Measurements from ENCODE around the gene CRLF2. TPM values are rescaled to one million over a fixed set of nuclear protein-coding genes. Genes with fewer than 3 reads are reported as not detected.
A peak's percentile ranks its signal among the peaks of the same experiment; 100 is the strongest.

CRLF2 gene
- total and polyA plus RNA-seq, 2 of the 8 experiments (the other 6 are each of a cell fraction or from before 2014, with no cell fraction given) = 0.06 TPM; not detected in 1

DNA sequence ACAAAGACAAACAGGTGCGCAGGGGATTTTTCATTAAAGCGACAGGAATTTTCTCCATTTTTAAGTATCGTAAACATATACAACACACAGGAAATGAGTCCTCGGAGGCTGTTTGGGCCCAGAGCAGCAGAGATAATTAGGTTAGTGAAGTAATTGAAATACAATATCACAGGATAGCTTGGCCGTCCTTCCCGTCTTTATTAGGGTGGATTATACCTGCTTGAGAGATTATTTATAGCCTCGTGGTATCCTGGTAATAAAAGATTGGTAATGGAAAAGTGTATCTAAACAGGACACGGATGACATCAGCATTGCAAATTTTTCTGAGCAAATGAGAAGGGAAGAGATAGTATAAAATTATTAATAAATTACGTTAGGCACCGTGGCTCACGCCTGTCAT is 68.2 kb downstream of the CRLF2 start:
- FAIRE-seq (no peak), DNase-seq (ENCODE audit: low read depth in 1 of 2, low spot score in 2 of 2) (peak in 1 of 2 experiments; percentile 22)
- Histone ChIP-seq H3K18ac (ENCODE audit: extremely low read depth, low read length) (no peak overlapping the region), H2AFZ (ENCODE audit: low read length) (no peak overlapping the region), H2BK12ac (ENCODE audit: low read depth, low read length) (no peak overlapping the region), H3K4me3 (ENCODE audit: extremely low read depth in 1 of 4, insufficient read depth in 2 of 4, low read depth in 3 of 4, low read length in 4 of 4) (no peak overlapping the region), H3K23ac (ENCODE audit: insufficient read length) (no peak overlapping the region), H2BK120ac (replicated peaks; ENCODE audit: low read depth, low read length) (no peak overlapping the region), H3K79me2 (ENCODE audit: control insufficient read depth in 1 of 2, insufficient read depth in 2 of 2, low read length in 2 of 2) (no peaks in the 10 kb centered on the region), H3K9me3 (ENCODE audit: insufficient read depth in 2 of 2, low read depth in 1 of 2, low read length in 1 of 2) (no peaks in the 10 kb centered on the region), H3K4me1 (replicated peaks in 1 of 4; ENCODE audit: control insufficient read depth in 3 of 4, insufficient read depth in 4 of 4, low read length in 3 of 4) (peaks cover 0 to 1% (median 0%) of the 10 kb centered on the region in 4 experiments; a peak in 2 of 7 replicates), H2AK5ac (ENCODE audit: low read depth, low read length) (no peak overlapping the region), H3K79me1 (ENCODE audit: low read depth, low read length) (no peaks in the 10 kb centered on the region), H4K5ac (ENCODE audit: insufficient read length, low read depth, low read length) (no peak overlapping the region), H3K27ac (ENCODE audit: low read depth, low read length) (no peak overlapping the region), H2BK20ac (ENCODE audit: low read length) (no peak overlapping the region), H4K20me1 (replicated peaks in 1 of 2; ENCODE audit: control insufficient read depth in 1 of 2, insufficient read depth in 2 of 2, low read length in 2 of 2) (no peaks in the 10 kb centered on the region), H3K23me2 (ENCODE audit: low read depth, low read length) (no peaks in the 10 kb centered on the region), H2BK5ac (ENCODE audit: low read depth, low read length) (no peak overlapping the region), H3K9ac (replicated peaks in 1 of 4; ENCODE audit: extremely low read depth in 1 of 4, low read depth in 3 of 4, low read length in 3 of 4) (no peak overlapping the region), H3K36me3 (ENCODE audit: control insufficient read depth in 2 of 4, insufficient read depth in 4 of 4, low read length in 3 of 4) (no peaks in the 10 kb centered on the region), H2BK15ac (ENCODE audit: low read length) (no peak overlapping the region), H3K4me2 (ENCODE audit: insufficient read depth in 1 of 2, low read depth in 2 of 2, low read length in 2 of 2) (no peak overlapping the region), H3K14ac (ENCODE audit: insufficient read length) (no peak overlapping the region), H4K8ac (ENCODE audit: extremely low read depth, insufficient read depth, low read length) (no peak overlapping the region; the same call in 1 of the 2 replicates), H4K91ac (replicated peaks; ENCODE audit: insufficient read length, low read length) (no peak overlapping the region), H3K56ac (replicated peaks; ENCODE audit: insufficient read length, low read depth, low read length) (no peak overlapping the region), H3K4ac (replicated peaks; ENCODE audit: insufficient read length, low read depth, low read length) (no peak overlapping the region), H3K27me3 (replicated peaks in 1 of 4; ENCODE audit: control insufficient read depth in 3 of 4, extremely low read depth in 1 of 4, insufficient read depth in 3 of 4, low read length in 3 of 4) (no peaks in the 10 kb centered on the region)
- POLR2A ChIA-PET (ENCODE audit: partially characterized antibody) = no interaction called here
- no peak for TF ChIP-seq CBX8 (IDR thresholded peaks at IDR 0.05; ENCODE audit: borderline replicate concordance, low read depth, low read length)
- TF ChIP-seq NRF1 (IDR thresholded peaks at IDR 0.05; ENCODE audit: low read depth, low read length) = no peak
- TF ChIP-seq, protein P1, sequence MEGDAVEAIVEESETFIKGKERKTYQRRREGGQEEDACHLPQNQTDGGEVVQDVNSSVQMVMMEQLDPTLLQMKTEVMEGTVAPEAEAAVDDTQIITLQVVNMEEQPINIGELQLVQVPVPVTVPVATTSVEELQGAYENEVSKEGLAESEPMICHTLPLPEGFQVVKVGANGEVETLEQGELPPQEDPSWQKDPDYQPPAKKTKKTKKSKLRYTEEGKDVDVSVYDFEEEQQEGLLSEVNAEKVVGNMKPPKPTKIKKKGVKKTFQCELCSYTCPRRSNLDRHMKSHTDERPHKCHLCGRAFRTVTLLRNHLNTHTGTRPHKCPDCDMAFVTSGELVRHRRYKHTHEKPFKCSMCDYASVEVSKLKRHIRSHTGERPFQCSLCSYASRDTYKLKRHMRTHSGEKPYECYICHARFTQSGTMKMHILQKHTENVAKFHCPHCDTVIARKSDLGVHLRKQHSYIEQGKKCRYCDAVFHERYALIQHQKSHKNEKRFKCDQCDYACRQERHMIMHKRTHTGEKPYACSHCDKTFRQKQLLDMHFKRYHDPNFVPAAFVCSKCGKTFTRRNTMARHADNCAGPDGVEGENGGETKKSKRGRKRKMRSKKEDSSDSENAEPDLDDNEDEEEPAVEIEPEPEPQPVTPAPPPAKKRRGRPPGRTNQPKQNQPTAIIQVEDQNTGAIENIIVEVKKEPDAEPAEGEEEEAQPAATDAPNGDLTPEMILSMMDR (IDR thresholded peaks at IDR 0.05; ENCODE audit: control extremely low read depth in 1 of 3, insufficient read depth in 1 of 3, low read depth in 1 of 3, low read length in 3 of 3) = no peak
- TF ChIP-seq SUZ12 (IDR thresholded peaks at IDR 0.05; ENCODE audit: low read length) = no peak
- no peak for TF ChIP-seq KDM1A (IDR thresholded peaks at IDR 0.05; ENCODE audit: borderline replicate concordance, low read length)
- no peak for TF ChIP-seq SRF (IDR thresholded peaks at IDR 0.05; ENCODE audit: low read depth, low read length)
- no peak for TF ChIP-seq ZNF274 (IDR thresholded peaks at IDR 0.05; ENCODE audit: borderline replicate concordance, extremely low read depth, low read length)
- no peak for TF ChIP-seq POLR2A (IDR thresholded peaks at IDR 0.05; ENCODE audit: control extremely low read depth in 1 of 2, low read depth in 2 of 2, low read length in 2 of 2)
- TF ChIP-seq, protein P2, sequence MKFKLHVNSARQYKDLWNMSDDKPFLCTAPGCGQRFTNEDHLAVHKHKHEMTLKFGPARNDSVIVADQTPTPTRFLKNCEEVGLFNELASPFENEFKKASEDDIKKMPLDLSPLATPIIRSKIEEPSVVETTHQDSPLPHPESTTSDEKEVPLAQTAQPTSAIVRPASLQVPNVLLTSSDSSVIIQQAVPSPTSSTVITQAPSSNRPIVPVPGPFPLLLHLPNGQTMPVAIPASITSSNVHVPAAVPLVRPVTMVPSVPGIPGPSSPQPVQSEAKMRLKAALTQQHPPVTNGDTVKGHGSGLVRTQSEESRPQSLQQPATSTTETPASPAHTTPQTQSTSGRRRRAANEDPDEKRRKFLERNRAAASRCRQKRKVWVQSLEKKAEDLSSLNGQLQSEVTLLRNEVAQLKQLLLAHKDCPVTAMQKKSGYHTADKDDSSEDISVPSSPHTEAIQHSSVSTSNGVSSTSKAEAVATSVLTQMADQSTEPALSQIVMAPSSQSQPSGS (IDR thresholded peaks at IDR 0.05; ENCODE audit: low read length) = no peak
- no peak for TF ChIP-seq EGR1 (IDR thresholded peaks at IDR 0.05; ENCODE audit: borderline replicate concordance, low read depth, low read length)
- 92% methylated on average over 11 of the region's 11 CpGs; no CpG with 5 or more reads in 1 of the 2 experiments for WGBS, 2 experiments (ENCODE audit: extremely low coverage in 1 of 2, insufficient coverage in 1 of 2, insufficient read length in 1 of 2, insufficient replicate concordance in 2 of 2, low coverage in 1 of 2, low lambda C conversion rate in 2 of 2, missing lambda C conversion rate in 1 of 2)
- CTCF ChIA-PET (ENCODE audit: partially characterized antibody) = no interaction called here
